HL-60 (cell line): ENCODE data around the gene TMX1.

Experiments used
- CTCF ChIP-seq: IDR thresholded peaks from one replicate; pipeline ENCODE4 v1.5.1; 2011; ENCODE audit warnings: low read length, control low read depth, inconsistent platforms; ENCODE audit not compliant: insufficient read depth
- GABPA ChIP-seq: IDR thresholded peaks from 2 replicates; pipeline ENCODE4 v1.6.1; 2012; ENCODE audit warnings: low read depth
- POLR2AphosphoS5 ChIP-seq: IDR thresholded peaks from 2 replicates; pipeline ENCODE4 v1.6.1; 2012; ENCODE audit warnings: low read depth
- REST ChIP-seq: IDR thresholded peaks from 2 replicates; pipeline ENCODE4 v1.6.1; 2012; ENCODE audit warnings: low read depth; ENCODE audit not compliant: insufficient replicate concordance

GRCh38 chr14:51203881-51204280 lies 36.2 kb upstream of the TMX1 start:
- TF ChIP-seq POLR2AphosphoS5: no peak
- no peak for TF ChIP-seq REST
- TF ChIP-seq CTCF: no peak
- no peak for TF ChIP-seq GABPA
